HG03460 (cell line): ENCODE results near the gene NSMCE4A.
"Not testable (repeated sequence)": the region's sequence is repeated elsewhere in the genome, so short reads cannot be mapped to it uniquely, and the experiment has no call there.

Experiments
- ATAC-seq: cut with Tn5 transposase; IDR thresholded peaks from one replicate; pipeline ENCODE4 v1.9.1; 2021; ENCODE audit not compliant: unreplicated experiment

The NSMCE4A gene

GRCh38 chr10:121988361-121989324, 13.6 kb upstream of the NSMCE4A start, which contains the start of gene TACC2:
Gene TACC2, plus strand, starts transcription at chr10:121989163. Its CDS starts 32,819 bp downstream, at chr10:122021982.
- ATAC-seq = no peak

DNA sequence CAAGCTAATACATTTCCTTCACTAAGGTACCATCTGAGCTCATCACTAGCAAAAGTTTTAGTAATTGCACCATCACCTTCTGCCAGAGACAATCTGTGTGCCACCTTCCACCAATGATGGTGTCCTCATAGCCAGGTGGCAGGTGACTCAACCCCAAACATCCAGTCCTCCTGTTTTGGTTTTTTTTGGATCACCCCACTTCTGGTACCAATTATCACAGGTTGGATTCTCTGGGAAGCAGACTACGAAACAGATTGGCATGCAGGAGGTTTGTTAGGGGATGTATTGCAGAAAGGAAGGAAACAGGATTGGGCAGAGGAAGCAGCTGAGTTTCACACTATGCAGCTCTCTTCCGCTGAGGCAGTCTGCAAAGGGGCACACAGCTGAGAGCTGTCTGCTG, 9.4 kb upstream of the NSMCE4A start:
- no peak for ATAC-seq

DNA sequence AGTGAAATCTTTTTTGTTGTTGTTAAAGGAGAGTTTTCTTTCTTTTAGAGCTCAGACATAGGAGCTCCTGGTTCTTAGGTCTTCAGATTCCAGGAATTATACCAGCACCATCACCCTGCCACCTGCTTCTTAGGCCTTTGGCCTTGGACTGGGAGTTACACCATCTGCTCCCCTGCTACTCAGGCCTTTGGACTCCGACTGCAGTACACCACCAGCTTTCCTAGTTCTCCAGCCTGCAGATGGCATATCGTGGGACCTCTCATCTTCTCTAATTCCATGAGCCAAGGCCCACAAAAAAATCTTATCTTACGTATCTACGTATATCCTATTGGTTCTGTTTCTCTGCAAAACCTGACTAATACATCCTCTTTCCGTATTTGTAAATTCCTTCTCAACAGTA, 8.8 kb upstream of the NSMCE4A start:
- ATAC-seq = no peak

DNA sequence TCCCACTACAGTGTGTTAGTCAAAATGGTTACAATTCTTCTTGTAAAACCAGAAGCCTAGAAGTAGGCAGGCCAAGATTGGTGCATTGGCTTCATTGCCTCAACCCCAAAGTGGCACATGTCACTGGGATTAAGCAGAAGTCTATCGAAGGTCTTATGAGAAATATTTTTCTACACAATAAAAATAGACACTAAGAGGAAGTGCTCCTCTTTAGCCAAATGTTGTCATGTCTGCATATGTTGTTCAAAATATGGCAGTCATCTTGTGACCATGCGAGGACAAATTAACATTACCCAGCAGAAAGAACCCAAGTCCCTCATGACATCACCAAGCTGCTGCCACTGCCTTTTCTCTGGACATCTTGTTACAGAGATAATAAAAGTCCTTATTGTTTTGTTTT, 6.3 kb upstream of the NSMCE4A start:
- no peak for ATAC-seq

- ATAC-seq = no peak
Observed at GRCh38 chr10:121978511-121978910, 3.5 kb upstream of the NSMCE4A start.

DNA sequence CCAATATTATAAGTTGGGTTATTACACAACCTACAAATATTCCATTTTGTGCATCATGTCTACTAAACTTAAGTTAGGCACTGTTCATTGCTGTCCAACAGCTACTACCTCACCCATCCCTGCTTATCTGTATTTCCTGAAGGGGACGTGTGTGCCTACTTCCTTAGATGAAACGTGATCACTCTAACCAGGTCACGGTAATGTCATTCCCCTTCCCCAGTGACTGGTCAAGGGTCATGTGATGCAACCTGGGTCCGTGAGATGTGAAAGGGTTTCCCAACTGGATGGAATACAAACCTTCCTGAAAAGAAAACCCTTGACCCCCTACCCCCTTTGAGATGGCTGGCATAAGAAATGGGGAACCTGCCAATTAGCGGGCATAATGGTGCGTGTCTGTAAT, 1.6 kb upstream of the NSMCE4A start:
- no peak for ATAC-seq

- ATAC-seq = peak; percentile 9
Observed at GRCh38 chr10:121975295-121976086, 474 bp upstream of the NSMCE4A start.

DNA sequence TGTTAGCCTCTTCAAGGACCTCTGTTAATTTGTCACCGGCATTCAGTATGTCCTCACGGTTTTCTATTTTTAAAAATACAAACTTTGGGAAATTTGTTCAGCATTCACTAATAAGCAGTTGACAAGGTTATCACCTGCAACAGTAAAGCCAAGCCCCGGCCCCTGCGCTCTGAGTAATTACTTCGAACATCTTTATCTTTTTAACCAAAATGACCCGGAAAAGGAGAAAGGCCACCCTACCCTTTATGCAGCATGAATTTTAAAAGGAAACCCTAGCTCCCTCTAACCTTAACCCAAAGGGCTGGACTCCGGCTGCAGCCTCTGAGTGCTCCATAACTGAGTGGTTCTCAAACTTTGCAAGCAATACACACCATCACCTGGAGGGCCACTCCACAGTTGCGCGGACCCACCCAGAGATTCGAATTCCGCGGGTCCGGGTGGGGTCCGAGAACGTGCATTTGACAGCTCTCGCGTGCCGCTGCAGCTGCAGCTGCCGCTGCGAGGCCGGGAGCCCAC, 940 bp downstream of the NSMCE4A start:
- peak; percentile 24 for ATAC-seq

GRCh38 chr10:121969086-121969485, 5.9 kb downstream of the NSMCE4A start:
- ATAC-seq = not testable (repeated sequence)

DNA sequence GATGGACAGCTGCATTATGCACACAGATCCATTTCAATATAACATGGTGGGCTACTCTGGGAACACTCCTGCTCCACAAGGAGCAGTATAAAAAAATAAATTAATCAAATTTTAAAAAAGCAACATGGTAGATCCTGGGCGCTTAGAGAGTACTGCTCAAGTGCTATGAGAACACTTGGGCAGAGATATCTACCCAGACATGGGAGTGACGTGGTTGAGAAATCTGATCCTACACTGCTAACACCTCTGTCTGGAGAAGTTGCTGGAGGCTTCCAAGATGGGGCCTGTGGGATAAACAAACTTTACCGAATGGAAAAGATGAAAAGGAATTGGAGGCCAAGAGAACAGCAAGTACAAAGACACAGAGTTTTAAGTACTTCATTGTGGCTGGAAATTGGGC, 9.0 kb downstream of the NSMCE4A start:
- no peak for ATAC-seq

DNA sequence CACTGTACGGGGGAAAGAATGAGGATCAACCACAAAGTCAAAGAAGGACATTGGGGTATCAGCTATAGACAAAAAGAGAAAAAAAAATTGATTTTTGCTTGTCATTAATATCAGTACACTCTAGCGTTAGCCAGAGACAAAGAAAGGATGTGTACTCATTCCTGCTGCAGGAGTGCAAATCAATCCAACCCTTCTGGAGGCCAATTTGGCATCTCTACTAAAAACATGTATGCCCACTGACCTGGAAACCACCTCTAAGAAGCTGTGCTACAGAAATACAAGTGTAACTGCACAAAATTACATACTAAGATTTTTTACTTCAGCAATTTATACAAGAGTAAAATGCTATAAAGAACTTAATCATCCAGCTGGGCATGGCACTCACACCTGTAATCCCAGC, 13.6 kb downstream of the NSMCE4A start:
- ATAC-seq = no peak

GRCh38 chr10:121959671-121960070, 15.3 kb downstream of the NSMCE4A start:
- no peak for ATAC-seq

DNA sequence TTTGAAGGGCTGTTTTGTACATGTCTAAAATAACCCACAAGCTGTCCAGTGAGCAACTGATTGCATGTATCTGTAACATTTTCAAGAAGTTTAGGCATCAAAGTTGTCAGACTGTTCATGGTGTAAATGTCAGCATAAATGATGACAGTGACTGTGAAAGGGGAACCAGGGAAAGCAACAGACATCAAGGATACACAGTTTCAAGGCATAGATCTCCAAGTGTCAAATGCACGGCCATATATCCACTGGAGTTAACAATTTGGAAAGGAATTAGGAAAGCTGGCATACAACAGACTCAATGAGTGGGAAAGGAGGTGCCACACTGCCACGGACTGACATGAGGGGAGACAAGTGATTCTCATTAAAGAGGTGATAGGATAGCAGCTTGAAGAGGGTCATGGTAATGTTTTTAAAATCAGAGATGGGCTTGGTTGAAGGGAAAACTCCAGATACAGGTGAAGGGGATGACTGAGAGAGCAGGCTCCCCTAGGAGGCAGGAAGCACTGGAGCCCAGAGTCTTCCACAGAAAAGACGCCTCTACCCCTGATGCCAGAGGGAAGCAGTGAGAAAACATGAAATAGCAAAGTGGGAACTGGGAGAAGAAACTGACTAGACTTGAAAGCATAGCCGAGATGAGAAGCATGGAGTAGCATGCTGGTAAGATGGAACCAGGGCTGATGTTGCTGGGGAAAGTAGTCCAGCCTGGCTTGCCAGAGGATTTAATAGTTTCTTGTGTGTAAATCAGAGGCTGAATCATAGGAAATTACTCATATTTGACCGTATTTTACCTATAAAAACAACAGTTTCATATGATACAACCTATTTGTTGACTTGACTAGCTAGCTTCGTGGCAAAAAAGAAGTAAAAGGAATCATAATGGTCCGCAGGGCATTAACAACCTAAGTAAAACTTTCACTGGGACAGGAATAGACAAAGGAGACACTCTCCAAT, 18.6 kb downstream of the NSMCE4A start:
- no peak for ATAC-seq

DNA sequence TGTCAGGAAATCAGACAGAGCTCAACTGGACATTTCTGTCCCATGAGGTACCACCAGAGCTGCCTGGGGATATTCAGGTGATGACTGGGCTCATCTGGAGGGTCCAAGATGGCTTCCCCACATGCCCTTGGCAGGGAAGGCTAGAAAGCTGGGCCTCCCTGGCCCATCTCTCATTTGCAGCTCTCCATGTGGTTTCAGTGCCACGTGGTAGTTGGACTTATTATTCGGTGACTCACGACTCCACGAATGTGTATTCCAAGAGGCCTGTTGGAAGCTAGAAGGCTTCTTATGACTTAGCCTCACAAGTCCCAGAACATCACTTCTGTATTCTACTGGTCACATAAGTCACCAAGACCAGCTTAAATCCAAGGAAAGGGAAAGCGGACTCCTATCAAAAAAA, 22.8 kb downstream of the NSMCE4A start:
- no peak for ATAC-seq

- no peak for ATAC-seq
Observed at GRCh38 chr10:121949451-121949850, 25.6 kb downstream of the NSMCE4A start.

DNA sequence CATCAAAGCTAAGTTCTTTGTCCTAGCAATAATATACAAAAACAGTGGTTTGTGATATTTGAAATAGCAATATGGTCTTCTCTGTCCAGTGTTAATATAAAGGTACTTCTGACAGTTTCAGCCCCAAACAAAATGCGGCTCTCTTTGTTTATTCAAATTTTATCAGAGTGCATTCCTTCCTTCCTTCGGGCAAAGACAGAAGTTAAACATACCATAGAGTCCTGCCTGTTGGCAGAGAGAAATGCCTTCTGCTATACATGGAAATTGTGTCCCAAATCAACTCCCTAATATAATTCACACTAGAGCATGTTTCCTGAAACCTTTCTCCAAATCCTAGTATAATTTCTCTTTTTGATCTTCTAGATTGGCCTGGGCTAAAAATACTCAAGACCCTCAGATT, 26.0 kb downstream of the NSMCE4A start:
- ATAC-seq = no peak

DNA sequence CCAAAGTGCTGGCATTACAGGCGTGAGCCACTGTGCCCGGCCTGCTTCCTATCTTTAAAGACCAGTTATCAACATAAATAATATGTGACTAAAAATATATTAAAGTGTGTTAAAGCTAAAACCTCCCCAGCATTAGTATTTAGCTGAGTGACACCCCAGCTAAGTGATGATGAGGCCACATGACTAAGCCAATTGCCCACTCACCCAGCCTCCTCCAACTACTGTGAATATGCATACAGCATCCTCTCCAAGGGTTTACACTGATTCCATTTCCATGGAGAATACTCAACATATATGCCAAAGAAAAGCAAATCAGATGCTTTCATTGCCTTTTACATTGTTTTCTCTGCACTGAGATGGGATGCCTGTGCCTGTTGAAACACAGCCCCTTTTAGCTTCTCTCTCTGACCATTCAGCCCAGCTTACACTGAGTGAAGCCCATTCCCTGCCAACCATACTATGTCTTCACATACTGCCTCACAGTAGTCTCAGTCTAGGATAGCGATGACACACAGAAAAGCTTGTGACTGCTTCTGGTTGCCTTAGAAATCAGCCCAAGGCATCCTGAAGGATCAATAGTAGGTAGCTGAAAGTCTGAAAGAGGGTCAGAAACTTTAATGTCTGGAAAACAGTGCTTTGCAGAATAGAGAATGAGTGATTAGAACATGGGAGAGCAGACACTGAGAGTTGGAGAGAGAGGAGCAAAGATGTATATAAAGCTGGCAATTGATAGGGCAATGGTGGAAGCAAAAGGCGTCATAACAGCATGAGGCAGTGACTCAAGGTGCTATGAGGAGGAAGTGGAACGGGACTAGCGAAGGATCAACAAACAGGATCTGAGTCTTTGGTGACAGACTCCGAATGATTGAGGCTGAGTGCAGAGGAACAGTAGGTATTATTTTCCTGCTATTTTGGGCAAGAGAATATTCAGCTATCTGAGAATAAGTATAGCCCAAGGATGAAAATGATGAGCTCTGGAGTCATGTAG, 27.4 kb downstream of the NSMCE4A start:
- no peak for ATAC-seq

- ATAC-seq = no peak
Observed at GRCh38 chr10:121942749-121943416, 32.1 kb downstream of the NSMCE4A start.

- no peak for ATAC-seq
Observed at GRCh38 chr10:121941532-121941931, 33.5 kb downstream of the NSMCE4A start.
